ENCODE data around the gene SGIP1. TPM values are rescaled to one million over a fixed set of nuclear protein-coding genes. Genes with fewer than 3 reads are reported as not detected.

SGIP1 gene
- total and polyA plus RNA-seq, 2 of the 8 experiments (the other 6 are each of a cell fraction or from before 2014, with no cell fraction given), result 1.4 to 2.1 TPM

- H2BK20ac ChIP-seq (ENCODE audit: low read length), result no peak overlapping the region
- no peak overlapping the region for H2BK5ac ChIP-seq (ENCODE audit: low read depth, low read length)
- no peak overlapping the region for H2BK15ac ChIP-seq (ENCODE audit: low read length)
- no peak overlapping the region for H3K4ac ChIP-seq (replicated peaks; ENCODE audit: insufficient read length, low read depth, low read length)
- no peak overlapping the region for H3K23ac ChIP-seq (ENCODE audit: insufficient read length)
- DNase-seq (ENCODE audit: low read depth in 1 of 2, low spot score in 2 of 2) (no peak), FAIRE-seq (no peak)
- no peaks in the 10 kb centered on the region for H3K79me2 ChIP-seq (ENCODE audit: control insufficient read depth in 1 of 2, insufficient read depth in 2 of 2, low read length in 2 of 2)
- ChIA-PET POLR2A (ENCODE audit: partially characterized antibody) (no interaction called here), CTCF (ENCODE audit: partially characterized antibody) (no interaction called here)
- WGBS, 2 experiments (ENCODE audit: extremely low coverage in 1 of 2, insufficient coverage in 1 of 2, insufficient read length in 1 of 2, insufficient replicate concordance in 2 of 2, low coverage in 1 of 2, low lambda C conversion rate in 2 of 2, missing lambda C conversion rate in 1 of 2), result 87% methylated on average over 8 of the region's 11 CpGs; no CpG with 5 or more reads in 1 of the 2 experiments
- H3K36me3 ChIP-seq (ENCODE audit: control insufficient read depth in 2 of 4, insufficient read depth in 4 of 4, low read length in 3 of 4), result no peaks in the 10 kb centered on the region
- no peak overlapping the region for H2BK120ac ChIP-seq (replicated peaks; ENCODE audit: low read depth, low read length)
- no peak overlapping the region for H3K4me2 ChIP-seq (ENCODE audit: insufficient read depth in 1 of 2, low read depth in 2 of 2, low read length in 2 of 2)
- H3K79me1 ChIP-seq (ENCODE audit: low read depth, low read length), result no peaks in the 10 kb centered on the region
- H4K8ac ChIP-seq (ENCODE audit: extremely low read depth, insufficient read depth, low read length), result no peak overlapping the region; the same call in 1 of the 2 replicates
- H3K9ac ChIP-seq (replicated peaks in 1 of 4; ENCODE audit: extremely low read depth in 1 of 4, low read depth in 3 of 4, low read length in 3 of 4), result no peak overlapping the region; a peak in 1 of 7 replicates
- no peak overlapping the region for H4K91ac ChIP-seq (replicated peaks; ENCODE audit: insufficient read length, low read length)
- no peaks in the 10 kb centered on the region for H3K9me3 ChIP-seq (ENCODE audit: insufficient read depth in 2 of 2, low read depth in 1 of 2, low read length in 1 of 2)
- H3K4me1 ChIP-seq (replicated peaks in 1 of 4; ENCODE audit: control insufficient read depth in 3 of 4, insufficient read depth in 4 of 4, low read length in 3 of 4), result no peaks in the 10 kb centered on the region
- no peak overlapping the region for H2AK5ac ChIP-seq (ENCODE audit: low read depth, low read length)
- no peaks in the 10 kb centered on the region for H3K27me3 ChIP-seq (replicated peaks in 1 of 4; ENCODE audit: control insufficient read depth in 3 of 4, extremely low read depth in 1 of 4, insufficient read depth in 3 of 4, low read length in 3 of 4)
- H4K5ac ChIP-seq (ENCODE audit: insufficient read length, low read depth, low read length), result no peak overlapping the region
- no peak overlapping the region for H3K56ac ChIP-seq (replicated peaks; ENCODE audit: insufficient read length, low read depth, low read length)
- no peak overlapping the region for H3K27ac ChIP-seq (ENCODE audit: low read depth, low read length)
- 0 out of 2 replicates have a peak overlapping the region, but pooled peaks have one; percentile 11 for H2AFZ ChIP-seq (ENCODE audit: low read length)
- H4K20me1 ChIP-seq (replicated peaks in 1 of 2; ENCODE audit: control insufficient read depth in 1 of 2, insufficient read depth in 2 of 2, low read length in 2 of 2), result no peaks in the 10 kb centered on the region
- no peaks in the 10 kb centered on the region for H3K23me2 ChIP-seq (ENCODE audit: low read depth, low read length)
- H2BK12ac ChIP-seq (ENCODE audit: low read depth, low read length), result no peak overlapping the region
- no peak overlapping the region for H3K4me3 ChIP-seq (ENCODE audit: extremely low read depth in 1 of 4, insufficient read depth in 2 of 4, low read depth in 3 of 4, low read length in 4 of 4)
- no peak overlapping the region for H3K18ac ChIP-seq (ENCODE audit: extremely low read depth, low read length)
- no peak overlapping the region for H3K14ac ChIP-seq (ENCODE audit: insufficient read length)
- TF ChIP-seq RBBP5 (IDR thresholded peaks at IDR 0.05; ENCODE audit: borderline replicate concordance, low read depth, low read length), result no peak
- no peak for TF ChIP-seq YY1 (IDR thresholded peaks at IDR 0.05; ENCODE audit: low read depth, low read length)
- no peak for TF ChIP-seq HDAC2 (IDR thresholded peaks at IDR 0.05; ENCODE audit: borderline replicate concordance in 1 of 2, low read depth in 2 of 2, low read length in 2 of 2)
- TF ChIP-seq MAFK (IDR thresholded peaks at IDR 0.05; ENCODE audit: low read depth, low read length), result no peak
- no peak for TF ChIP-seq CBX5 (IDR thresholded peaks at IDR 0.05; ENCODE audit: low read depth, low read length)
- no peak for TF ChIP-seq TCF12 (IDR thresholded peaks at IDR 0.05; ENCODE audit: low read depth, low read length)
- TF ChIP-seq POLR2A (IDR thresholded peaks at IDR 0.05; ENCODE audit: control extremely low read depth in 1 of 2, low read depth in 2 of 2, low read length in 2 of 2), result no peak
- TF ChIP-seq SUZ12 (IDR thresholded peaks at IDR 0.05; ENCODE audit: low read length), result no peak
- TF ChIP-seq CTCF (IDR thresholded peaks at IDR 0.05; ENCODE audit: control extremely low read depth in 1 of 3, insufficient read depth in 1 of 3, low read depth in 1 of 3, low read length in 3 of 3), result no peak
- TF ChIP-seq CREB1 (IDR thresholded peaks at IDR 0.05), result no peak
- TF ChIP-seq RXRA (IDR thresholded peaks at IDR 0.05; ENCODE audit: insufficient read depth, low read depth, low read length), result no peak
These were observed 148.2 kb downstream of the SGIP1 start for GRCh38 chr1:66682106-66682505.
